GM12878 (cell line): ENCODE measurements around the gene WDFY4. TPM values are rescaled to one million over a fixed set of nuclear protein-coding genes. Genes with fewer than 3 reads are reported as not detected.

Experiments used
- ATAC-seq: fragments of 200-7000 bp; cut with Tn5 transposase; 3 replicates; pipeline ENCODE4 v1.9.1; 2020; ENCODE audit warnings: mild to moderate bottlenecking, moderate library complexity
- BruUV-seq: library from RNA; stranded (reverse); fragments of 400-500 nt; replicated peaks from 2 replicates; lab custom pipeline; 2021; lab: Mats Ljungman, UMichigan
- CTCF ChIA-PET: fragments of 300-600 bp; sonication (Branson Sonifier 250); formaldehyde crosslinking; extraction: SDS; loops from one replicate; lab custom pipeline; 2021; ENCODE audit warnings: inconsistent platforms; lab: Yijun Ruan, JAX
- POLR2A ChIA-PET: fragments of 350-600 bp; formaldehyde crosslinking; extraction: SDS; loops from one replicate; lab custom pipeline; 2021; ENCODE audit warnings: inconsistent platforms; lab: Charles Lee
- RAD21 ChIA-PET: fragments of 300-600 bp; sonication (Branson Sonifier 250); formaldehyde crosslinking; loops from one replicate; lab custom pipeline; 2023; ENCODE audit warnings: antibody characterized with exemption; ENCODE audit not compliant: unreplicated experiment; lab: Charles Lee
- SMC1A ChIA-PET: fragments of 300-600 bp; sonication (Branson Sonifier 250); formaldehyde crosslinking; loops from one replicate; lab custom pipeline; 2023; ENCODE audit not compliant: unreplicated experiment, uncharacterized antibody; lab: Charles Lee
- DNase-seq: peaks from one replicate; pipeline ENCODE4 v3.0.0-alpha.2; 2011; ENCODE audit warnings: low read depth, low spot score
- FAIRE-seq: peaks from 3 replicates; lab custom pipeline; 2011; peaks lifted over from hg19 to GRCh38; lab: Jason Lieb, UNC
- H2AFZ ChIP-seq: 2 replicates; pipeline ENCODE4 v1.6.0; 2011; ENCODE audit warnings: low read depth, low read length, control low read depth; ENCODE audit not compliant: control insufficient read depth
- H3K27ac ChIP-seq: 2 replicates; pipeline ENCODE4 v1.5.1; 2011; ENCODE audit warnings: control low read depth; ENCODE audit not compliant: control insufficient read depth, insufficient read depth
- H3K27me3 ChIP-seq, 2 experiments: replicated peaks in 1 of 2; 2 replicates each; pipeline versions ENCODE4 v1.6.0 to v1.6.1; 2011; ENCODE audit warnings: low read length in 1 of 2; ENCODE audit not compliant: control insufficient read depth in 2 of 2, insufficient read depth in 2 of 2
- H3K36me3 ChIP-seq, 2 experiments: 2 replicates each; pipeline ENCODE4 v1.5.1; 2011; ENCODE audit warnings: low read length in 1 of 2; ENCODE audit not compliant: control insufficient read depth in 2 of 2, insufficient read depth in 2 of 2
- H3K4me1 ChIP-seq: 2 replicates; pipeline ENCODE4 v1.6.1; 2011; ENCODE audit warnings: mild to moderate bottlenecking, low read length, moderate library complexity, mixed read lengths; ENCODE audit not compliant: control insufficient read depth, insufficient read depth
- H3K4me2 ChIP-seq: 2 replicates; pipeline ENCODE4 v1.6.0; 2011; ENCODE audit warnings: control low read depth; ENCODE audit not compliant: control insufficient read depth, insufficient read depth
- H3K4me3 ChIP-seq: fragments of 200-600 bp; sonication (generic); 2 replicates; pipeline ENCODE4 v1.5.1; 2016
- H3K79me2 ChIP-seq: 2 replicates; pipeline ENCODE4 v1.6.0; 2011; ENCODE audit warnings: low read length; ENCODE audit not compliant: control insufficient read depth, insufficient read depth
- H3K9ac ChIP-seq: 2 replicates; pipeline ENCODE4 v1.8.0; 2011; ENCODE audit warnings: low read length, control low read depth, mixed read lengths; ENCODE audit not compliant: control insufficient read depth, insufficient read depth
- H3K9me3 ChIP-seq: replicated peaks from 3 replicates; pipeline ENCODE4 v1.5.1; 2011; ENCODE audit warnings: mild to moderate bottlenecking, low read length; ENCODE audit not compliant: control insufficient read depth, insufficient read depth
- H4K20me1 ChIP-seq: 2 replicates; pipeline ENCODE4 v1.6.0; 2011; ENCODE audit not compliant: control insufficient read depth, insufficient read depth
- MXI1 ChIP-seq: fragments of 150-350 bp; IDR thresholded peaks from 2 replicates; pipeline ENCODE4 v1.6.1; 2011; ENCODE audit warnings: low read depth, mild to moderate bottlenecking, inconsistent platforms, low read length, improper control_type of control experiment
- WGBS: methylation state at CpG from one replicate; pipeline ENCODE4 v1.1.6; 2016; ENCODE audit warnings: low lambda C conversion rate; ENCODE audit not compliant: insufficient replicate concordance, insufficient coverage; ENCODE audit errors: missing lambda C conversion rate; 5-methylcytosine and 5-hydroxymethylcytosine counted together
- in situ Hi-C: fragments of 300-500 bp; cut with MboI; formaldehyde crosslinking; loops from 9 replicates; pipeline ENCODE4 v1.14.3; 2018; ENCODE audit warnings: mixed read lengths
- intact Hi-C: fragments of 100-400 bp; cut with micrococcal nuclease; formaldehyde crosslinking; loops from one replicate; pipeline ENCODE4 v1.14.2; 2022; ENCODE audit not compliant: unreplicated experiment
- polyA plus RNA-seq, 11 experiments: library from polyadenylated mRNA; depleted of rRNA in 4 of 11; unstranded in 6 of 11; stranded (reverse) in 5 of 11; fragments of >200 nt; fragmentation: Nextera tagmentation in 4 of 11; fragmentation: Illumina TruSeq in 1 of 11; extraction: Ambion mirVana in 4 of 11; extraction: Trizol in 1 of 11; gene quantifications; 1 replicate in 1 of 11; 2 replicates in 10 of 11; pipeline versions ENCODE4 v1.2.1 to v1.2.3, GENCODE V29; 2011 to 2016; ENCODE audit warnings: inconsistent platforms in 2 of 11, missing spikeins in 2 of 11, low read depth in 1 of 11
- total RNA-seq, 4 experiments: library from RNA; depleted of rRNA in 3 of 4; stranded (reverse); fragments of >200 nt in 3 of 4; fragmentation: Illumina TruSeq in 1 of 4; extraction: Trizol in 1 of 4; gene quantifications; 2 replicates each; pipeline versions ENCODE4 v1.2.1 to v1.2.3, GENCODE V29; 2013 to 2021
- TF ChIP-seq, protein P1 (sequence below): fragments of 450-650 bp; IDR thresholded peaks from 2 replicates; pipeline ENCODE4 v1.6.1; 2016; ENCODE audit warnings: mild to moderate bottlenecking, moderate library complexity, borderline replicate concordance

Gene WDFY4
- total and polyA plus RNA-seq, 10 of the 15 experiments (the other 5 are each of a cell fraction or from before 2014, with no cell fraction given) = 13.5 to 132 (median 47.3) TPM

DNA sequence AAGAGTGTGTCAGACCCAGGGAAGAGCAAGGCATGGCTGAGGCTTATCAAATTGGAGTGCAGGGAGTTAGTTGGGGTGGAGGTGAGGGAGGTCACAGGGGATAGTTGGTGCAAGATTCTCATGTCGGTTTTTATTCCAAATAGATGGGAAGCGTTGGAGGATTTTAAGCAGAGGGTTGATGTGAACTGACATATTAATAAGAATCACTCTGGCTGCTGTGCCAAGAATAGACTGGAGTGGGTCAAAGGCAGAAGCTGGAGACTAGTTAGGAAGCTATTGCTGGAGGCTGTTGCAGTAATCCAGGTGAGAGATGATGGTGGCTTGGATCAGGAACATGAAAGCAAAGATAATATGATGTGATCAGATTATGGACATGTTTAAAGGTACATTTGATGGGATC, 218.5 kb downstream of the WDFY4 start:
- Histone ChIP-seq H3K9me3 (no peaks in the 10 kb centered on the region), H3K4me2 (no peak overlapping the region), H3K9ac (no peak overlapping the region), H3K27ac (no peak overlapping the region), H3K79me2 (no peaks in the 10 kb centered on the region), H3K27me3 (no peaks in the 10 kb centered on the region), H3K4me3 (no peak overlapping the region), H3K4me1 (no peaks in the 10 kb centered on the region), H2AFZ (no peak overlapping the region), H4K20me1 (no peaks in the 10 kb centered on the region), H3K36me3 (peaks cover 14 to 25% of the 10 kb centered on the region in 2 experiments)
- BruUV-seq = no TSS peak
- 92% methylated on average over 2 of the region's 2 CpGs for WGBS
- intact Hi-C loops (no loop called here), in situ Hi-C loops (no loop called here)
- RAD21 ChIA-PET = no interaction called here
- FAIRE-seq = no peak
- SMC1A ChIA-PET = no interaction called here
- CTCF ChIA-PET = interaction anchor here (2.9 kb wide), 1 partner anchor 245 kb away, joined by 8 read pairs; no protein-coding TSS in a partner anchor
- ATAC-seq = no peak
- POLR2A ChIA-PET = no interaction called here
- no peak for TF ChIP-seq MXI1
- TF ChIP-seq, protein P1, sequence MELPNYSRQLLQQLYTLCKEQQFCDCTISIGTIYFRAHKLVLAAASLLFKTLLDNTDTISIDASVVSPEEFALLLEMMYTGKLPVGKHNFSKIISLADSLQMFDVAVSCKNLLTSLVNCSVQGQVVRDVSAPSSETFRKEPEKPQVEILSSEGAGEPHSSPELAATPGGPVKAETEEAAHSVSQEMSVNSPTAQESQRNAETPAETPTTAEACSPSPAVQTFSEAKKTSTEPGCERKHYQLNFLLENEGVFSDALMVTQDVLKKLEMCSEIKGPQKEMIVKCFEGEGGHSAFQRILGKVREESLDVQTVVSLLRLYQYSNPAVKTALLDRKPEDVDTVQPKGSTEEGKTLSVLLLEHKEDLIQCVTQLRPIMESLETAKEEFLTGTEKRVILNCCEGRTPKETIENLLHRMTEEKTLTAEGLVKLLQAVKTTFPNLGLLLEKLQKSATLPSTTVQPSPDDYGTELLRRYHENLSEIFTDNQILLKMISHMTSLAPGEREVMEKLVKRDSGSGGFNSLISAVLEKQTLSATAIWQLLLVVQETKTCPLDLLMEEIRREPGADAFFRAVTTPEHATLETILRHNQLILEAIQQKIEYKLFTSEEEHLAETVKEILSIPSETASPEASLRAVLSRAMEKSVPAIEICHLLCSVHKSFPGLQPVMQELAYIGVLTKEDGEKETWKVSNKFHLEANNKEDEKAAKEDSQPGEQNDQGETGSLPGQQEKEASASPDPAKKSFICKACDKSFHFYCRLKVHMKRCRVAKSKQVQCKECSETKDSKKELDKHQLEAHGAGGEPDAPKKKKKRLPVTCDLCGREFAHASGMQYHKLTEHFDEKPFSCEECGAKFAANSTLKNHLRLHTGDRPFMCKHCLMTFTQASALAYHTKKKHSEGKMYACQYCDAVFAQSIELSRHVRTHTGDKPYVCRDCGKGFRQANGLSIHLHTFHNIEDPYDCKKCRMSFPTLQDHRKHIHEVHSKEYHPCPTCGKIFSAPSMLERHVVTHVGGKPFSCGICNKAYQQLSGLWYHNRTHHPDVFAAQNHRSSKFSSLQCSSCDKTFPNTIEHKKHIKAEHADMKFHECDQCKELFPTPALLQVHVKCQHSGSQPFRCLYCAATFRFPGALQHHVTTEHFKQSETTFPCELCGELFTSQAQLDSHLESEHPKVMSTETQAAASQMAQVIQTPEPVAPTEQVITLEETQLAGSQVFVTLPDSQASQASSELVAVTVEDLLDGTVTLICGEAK = no peak
- no peak for DNase-seq
